ENCODE results near the gene ATP1A1. TPM values are rescaled to one million over a fixed set of nuclear protein-coding genes. Genes with fewer than 3 reads are reported as not detected.

Gene ATP1A1
- total RNA-seq, 1 experiment from 2014 or later = 378 TPM

- Mint-ChIP-seq H3K36me3 (ENCODE audit: insufficient read depth, unreplicated experiment) (no peaks in the 10 kb centered on the region), H3K9me3 (ENCODE audit: unreplicated experiment) (no peaks in the 10 kb centered on the region), H3K27me3 (ENCODE audit: insufficient read depth, unreplicated experiment) (no peaks in the 10 kb centered on the region), H3K4me3 (ENCODE audit: unreplicated experiment) (no peak overlapping the region), H3K27ac (ENCODE audit: low read depth, unreplicated experiment) (no peak overlapping the region), H3K4me1 (ENCODE audit: insufficient read depth, unreplicated experiment) (peaks cover 2% of the 10 kb centered on the region)
- CTCF ChIA-PET = interaction anchor here (1.1 kb wide), 1 partner anchor 314 kb away, joined by 3 read pairs; no protein-coding TSS in a partner anchor
- POLR2A ChIA-PET = no interaction called here
- no peak for TF ChIP-seq CTCF (IDR thresholded peaks at IDR 0.05; ENCODE audit: unreplicated experiment)
- no TSS peak for BruUV-seq (replicated peaks)
- intact Hi-C loops (cut with micrococcal nuclease) = no loop called here
- DNase-seq (ENCODE audit: unreplicated experiment) = no peak
Observed at GRCh38 chr1:116453906-116454305, 80.9 kb downstream of the ATP1A1 start.

Other genes starting within 250 kb of the ATP1A1 start
- 11.0 and 13.4 TPM in 2 replicates for gene CD58, start 197.8 kb downstream of the ATP1A1 start, total RNA-seq (2022)